Measurements from ENCODE around the gene ATXN7L1.

- TF ChIP-seq, protein P1, sequence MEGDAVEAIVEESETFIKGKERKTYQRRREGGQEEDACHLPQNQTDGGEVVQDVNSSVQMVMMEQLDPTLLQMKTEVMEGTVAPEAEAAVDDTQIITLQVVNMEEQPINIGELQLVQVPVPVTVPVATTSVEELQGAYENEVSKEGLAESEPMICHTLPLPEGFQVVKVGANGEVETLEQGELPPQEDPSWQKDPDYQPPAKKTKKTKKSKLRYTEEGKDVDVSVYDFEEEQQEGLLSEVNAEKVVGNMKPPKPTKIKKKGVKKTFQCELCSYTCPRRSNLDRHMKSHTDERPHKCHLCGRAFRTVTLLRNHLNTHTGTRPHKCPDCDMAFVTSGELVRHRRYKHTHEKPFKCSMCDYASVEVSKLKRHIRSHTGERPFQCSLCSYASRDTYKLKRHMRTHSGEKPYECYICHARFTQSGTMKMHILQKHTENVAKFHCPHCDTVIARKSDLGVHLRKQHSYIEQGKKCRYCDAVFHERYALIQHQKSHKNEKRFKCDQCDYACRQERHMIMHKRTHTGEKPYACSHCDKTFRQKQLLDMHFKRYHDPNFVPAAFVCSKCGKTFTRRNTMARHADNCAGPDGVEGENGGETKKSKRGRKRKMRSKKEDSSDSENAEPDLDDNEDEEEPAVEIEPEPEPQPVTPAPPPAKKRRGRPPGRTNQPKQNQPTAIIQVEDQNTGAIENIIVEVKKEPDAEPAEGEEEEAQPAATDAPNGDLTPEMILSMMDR (IDR thresholded peaks at IDR 0.05; ENCODE audit: control extremely low read depth in 1 of 3, insufficient read depth in 1 of 3, low read depth in 1 of 3, low read length in 3 of 3): no peak
- TF ChIP-seq JUND (IDR thresholded peaks at IDR 0.05; ENCODE audit: low read length): no peak
These were observed 99.2 kb downstream of the ATXN7L1 start for GRCh38 chr7:105776986-105777910.

All from H1 (cell line).